Duodenal mucosa (tissue), 2 donors: ENCODE results near the gene CCDC190.

Source experiments
- H3K27ac ChIP-seq: one replicate; pipeline ENCODE4 v1.7.0; 2013; ENCODE audit warnings: low read depth, low read length
- H3K27me3 ChIP-seq, 2 donors: one replicate each; pipeline ENCODE4 v1.7.0; 2013; ENCODE audit warnings: low read length in 2 of 2, control low read depth in 1 of 2; ENCODE audit not compliant: insufficient read depth in 2 of 2, control insufficient read depth in 1 of 2
- H3K36me3 ChIP-seq, 2 donors: one replicate each; pipeline ENCODE4 v1.7.0; 2013; ENCODE audit warnings: low read length in 2 of 2, control low read depth in 1 of 2; ENCODE audit not compliant: insufficient read depth in 2 of 2, control insufficient read depth in 1 of 2
- H3K4me1 ChIP-seq, 2 donors: one replicate each; pipeline ENCODE4 v1.7.0; 2013; ENCODE audit warnings: low read length in 2 of 2, control low read depth in 1 of 2; ENCODE audit not compliant: insufficient read depth in 2 of 2, control insufficient read depth in 1 of 2
- H3K4me3 ChIP-seq, 2 donors: one replicate each; pipeline ENCODE4 v1.7.0; 2013; ENCODE audit warnings: low read length in 2 of 2, low read depth in 1 of 2
- H3K9ac ChIP-seq, 2 donors: one replicate each; pipeline ENCODE4 v1.7.0; 2013; ENCODE audit warnings: low read length in 2 of 2, low read depth in 1 of 2
- H3K9me3 ChIP-seq, 2 donors: one replicate each; pipeline ENCODE4 v1.7.0; 2013; ENCODE audit warnings: low read length in 2 of 2, control low read depth in 1 of 2; ENCODE audit not compliant: control insufficient read depth in 1 of 2

CCDC190 gene

DNA sequence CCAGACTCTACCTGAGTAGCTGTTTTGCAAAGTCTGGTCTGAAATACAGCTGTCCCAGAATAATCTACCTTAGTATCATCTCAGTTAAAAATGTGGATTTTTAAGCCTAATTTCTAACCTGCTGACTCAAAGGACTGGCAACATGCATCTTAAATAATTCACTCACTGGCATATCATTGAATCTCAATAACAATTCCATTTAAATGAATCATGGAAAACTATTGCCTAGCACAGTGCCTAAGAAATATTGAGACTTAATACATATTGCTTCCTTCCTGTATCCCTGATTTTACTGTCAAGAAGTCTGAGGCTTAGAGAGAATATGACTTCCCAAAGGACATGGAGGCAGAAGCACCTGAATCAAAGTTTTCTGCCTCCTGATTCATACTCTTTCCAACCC lies 3.1 kb downstream of the CCDC190 start:
- Histone ChIP-seq H3K36me3 (no peaks in the 10 kb centered on the region), H3K4me1 (no peaks in the 10 kb centered on the region), H3K9me3 (no peaks in the 10 kb centered on the region), H3K27ac (no peak overlapping the region), H3K9ac (no peak overlapping the region), H3K27me3 (no peaks in the 10 kb centered on the region), H3K4me3 (no peak overlapping the region)

DNA sequence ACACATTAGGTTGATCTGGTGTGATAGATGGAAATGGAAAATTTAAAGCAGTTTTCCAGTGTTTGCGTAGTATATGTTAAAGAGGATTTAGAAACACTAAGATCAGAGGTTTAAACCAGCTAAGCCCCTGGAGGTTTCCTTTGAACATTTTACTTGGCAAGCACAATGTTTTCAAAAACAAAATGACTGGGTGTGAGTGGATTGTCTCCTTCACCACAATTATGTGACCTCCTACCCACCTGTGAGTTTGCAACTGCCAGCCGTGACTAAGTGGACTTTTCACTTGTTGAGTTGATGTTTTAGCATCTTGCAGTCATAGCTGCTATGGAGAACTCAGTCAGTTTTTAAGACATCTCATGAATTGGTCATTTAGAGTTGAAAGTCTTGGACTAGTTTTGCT lies 4.7 kb downstream of the CCDC190 start:
- H3K4me1 ChIP-seq, result no peaks in the 10 kb centered on the region
- no peak overlapping the region for H3K4me3 ChIP-seq
- H3K9me3 ChIP-seq, result no peaks in the 10 kb centered on the region
- no peaks in the 10 kb centered on the region for H3K36me3 ChIP-seq
- no peak overlapping the region for H3K27ac ChIP-seq
- no peaks in the 10 kb centered on the region for H3K27me3 ChIP-seq
- H3K9ac ChIP-seq, result no peak overlapping the region

DNA sequence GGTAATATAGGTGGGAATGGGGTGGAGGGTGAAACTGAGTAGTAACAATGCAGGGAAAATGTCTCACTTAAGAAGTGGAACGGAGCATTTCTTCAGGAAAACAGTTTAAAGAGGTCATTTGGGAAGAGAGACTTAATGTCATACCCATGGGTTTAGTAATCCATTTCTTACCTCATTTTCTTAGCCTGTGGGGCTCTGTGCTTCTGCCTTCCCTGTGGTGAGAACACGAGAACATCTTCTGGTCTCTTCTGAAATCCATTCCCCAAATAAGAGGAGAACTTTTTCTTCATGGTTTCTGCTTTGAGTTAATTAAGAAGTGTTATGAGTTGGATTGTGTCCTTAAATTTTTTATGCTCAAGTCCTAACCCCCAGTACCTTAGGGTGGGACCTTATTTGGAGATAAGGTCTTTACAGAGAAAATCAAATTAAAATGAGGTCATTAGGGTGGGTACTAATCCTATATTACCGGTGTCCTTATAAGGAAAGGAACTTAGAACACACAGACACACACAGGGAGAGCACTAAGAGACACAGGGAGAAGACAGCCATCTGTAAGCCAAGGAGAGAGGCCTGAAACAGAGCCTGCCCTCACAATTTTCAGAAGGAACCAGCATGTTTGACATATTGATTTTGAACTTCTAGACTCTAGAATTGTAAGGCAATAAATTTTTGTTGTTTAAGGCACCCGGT lies 5.4 kb downstream of the CCDC190 start:
- Histone ChIP-seq H3K9me3 (no peaks in the 10 kb centered on the region), H3K27ac (no peak overlapping the region), H3K9ac (no peak overlapping the region), H3K4me3 (no peak overlapping the region), H3K27me3 (no peaks in the 10 kb centered on the region), H3K4me1 (no peaks in the 10 kb centered on the region), H3K36me3 (no peaks in the 10 kb centered on the region)

DNA sequence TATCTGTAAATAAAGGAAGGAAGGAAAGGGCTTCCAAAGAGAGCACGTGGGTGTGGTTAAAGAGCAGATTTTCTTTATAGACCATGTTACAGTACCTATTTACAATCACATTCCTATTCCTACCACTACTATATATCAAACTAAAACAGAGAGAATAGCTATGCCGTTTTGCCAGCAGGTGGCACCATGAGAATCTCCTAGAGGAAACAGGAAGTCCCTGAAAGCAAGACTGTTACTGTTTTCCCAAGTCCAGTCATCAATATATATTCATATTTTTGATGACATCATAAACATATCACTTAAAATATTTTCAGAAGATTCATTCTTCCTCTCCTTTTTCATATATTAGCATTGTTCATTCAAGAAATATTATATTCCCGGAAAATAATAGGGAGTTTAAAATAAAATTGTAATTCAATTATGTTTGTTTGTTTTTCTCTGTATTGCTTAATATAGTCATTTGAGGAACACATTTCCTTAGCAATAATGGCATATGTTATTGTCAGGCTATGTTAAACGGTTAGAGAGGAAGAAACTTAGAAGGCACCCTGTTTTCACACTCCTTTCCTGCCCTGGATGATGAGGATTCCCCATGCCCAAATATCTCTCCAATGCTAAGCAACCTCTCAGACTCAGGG lies 6.6 kb downstream of the CCDC190 start:
- H3K27me3 ChIP-seq, result no peaks in the 10 kb centered on the region
- no peaks in the 10 kb centered on the region for H3K9me3 ChIP-seq
- no peaks in the 10 kb centered on the region for H3K36me3 ChIP-seq
- no peak overlapping the region for H3K9ac ChIP-seq
- no peak overlapping the region for H3K27ac ChIP-seq
- no peak overlapping the region for H3K4me3 ChIP-seq
- H3K4me1 ChIP-seq, result no peaks in the 10 kb centered on the region

DNA sequence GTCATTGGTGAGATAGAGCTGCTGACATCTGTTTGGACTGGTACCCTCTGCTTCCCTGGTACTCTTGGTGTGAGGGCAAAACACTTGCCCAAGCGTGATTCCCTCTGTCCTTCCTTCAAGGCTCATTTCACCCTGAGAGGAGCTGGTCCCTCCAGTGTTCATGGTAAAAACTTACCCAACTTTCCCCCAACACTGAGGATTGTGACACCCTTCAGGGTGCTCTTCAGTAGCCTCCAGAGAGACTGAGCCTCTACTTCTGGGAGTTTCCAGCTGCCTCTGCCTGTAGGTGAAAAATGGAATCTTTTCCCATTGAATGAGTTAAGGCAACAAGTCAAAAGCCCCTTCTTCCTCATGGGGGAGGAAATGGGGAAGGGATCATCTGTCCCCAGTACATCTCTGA lies 9.6 kb downstream of the CCDC190 start:
- no peaks in the 10 kb centered on the region for H3K27me3 ChIP-seq
- H3K4me1 ChIP-seq, result no peaks in the 10 kb centered on the region
- no peak overlapping the region for H3K4me3 ChIP-seq
- H3K27ac ChIP-seq, result no peak overlapping the region
- H3K36me3 ChIP-seq, result no peaks in the 10 kb centered on the region
- no peak overlapping the region for H3K9ac ChIP-seq
- H3K9me3 ChIP-seq, result no peaks in the 10 kb centered on the region

DNA sequence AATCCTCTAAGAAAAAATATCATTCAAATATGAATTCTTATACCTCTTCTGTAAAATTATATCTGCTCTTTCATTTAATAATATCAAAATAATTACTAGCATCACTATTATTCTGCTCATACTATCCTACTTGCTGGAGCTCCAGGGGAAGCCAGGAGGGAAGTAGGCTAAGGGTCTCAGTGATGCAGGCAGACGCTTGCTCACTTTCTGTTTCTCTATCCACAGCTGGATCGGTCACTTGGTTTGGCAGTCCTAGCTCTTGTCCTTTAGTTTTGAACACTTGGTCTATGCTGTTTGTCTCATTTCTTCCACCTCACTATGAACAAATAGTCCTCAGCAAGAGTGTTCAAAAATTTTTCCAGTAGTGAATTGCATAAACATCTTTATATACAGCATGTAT lies 11.3 kb downstream of the CCDC190 start:
- H3K4me3 ChIP-seq, result no peak overlapping the region
- no peaks in the 10 kb centered on the region for H3K4me1 ChIP-seq
- no peaks in the 10 kb centered on the region for H3K27me3 ChIP-seq
- H3K9me3 ChIP-seq, result no peaks in the 10 kb centered on the region
- H3K27ac ChIP-seq, result no peak overlapping the region
- no peaks in the 10 kb centered on the region for H3K36me3 ChIP-seq
- no peak overlapping the region for H3K9ac ChIP-seq

DNA sequence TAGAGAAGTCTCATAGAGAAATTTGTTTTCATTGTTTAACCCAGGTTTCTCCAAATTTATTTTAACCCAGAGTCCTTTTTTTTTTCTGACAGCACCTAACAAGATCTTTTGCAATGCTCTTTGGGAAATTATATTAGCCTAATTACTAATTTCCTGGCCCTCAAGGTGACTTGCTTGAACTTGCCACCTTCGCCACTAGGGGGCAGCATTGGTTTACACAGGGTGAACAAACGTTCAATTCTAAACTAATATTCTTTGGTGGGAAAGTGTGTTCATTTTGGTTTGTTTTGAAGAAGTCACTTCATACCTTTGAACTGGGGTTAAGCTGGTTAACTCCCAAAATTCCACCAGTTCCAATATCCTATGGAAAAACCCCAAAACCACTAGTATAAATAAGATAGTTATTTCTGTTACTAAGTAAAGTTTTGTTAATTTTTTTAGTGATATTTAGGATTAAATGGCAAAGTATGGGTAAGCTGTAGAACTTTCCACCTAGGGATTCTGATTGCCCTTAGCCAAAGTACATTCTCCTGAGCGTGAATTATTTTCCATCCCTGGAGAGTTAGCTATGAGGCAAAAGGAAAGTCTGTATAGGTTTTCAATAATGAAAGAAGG lies 13.0 kb downstream of the CCDC190 start:
- Histone ChIP-seq H3K27ac (no peak overlapping the region), H3K36me3 (no peaks in the 10 kb centered on the region), H3K4me3 (no peak overlapping the region), H3K27me3 (no peaks in the 10 kb centered on the region), H3K9ac (no peak overlapping the region), H3K4me1 (no peaks in the 10 kb centered on the region), H3K9me3 (no peaks in the 10 kb centered on the region)

DNA sequence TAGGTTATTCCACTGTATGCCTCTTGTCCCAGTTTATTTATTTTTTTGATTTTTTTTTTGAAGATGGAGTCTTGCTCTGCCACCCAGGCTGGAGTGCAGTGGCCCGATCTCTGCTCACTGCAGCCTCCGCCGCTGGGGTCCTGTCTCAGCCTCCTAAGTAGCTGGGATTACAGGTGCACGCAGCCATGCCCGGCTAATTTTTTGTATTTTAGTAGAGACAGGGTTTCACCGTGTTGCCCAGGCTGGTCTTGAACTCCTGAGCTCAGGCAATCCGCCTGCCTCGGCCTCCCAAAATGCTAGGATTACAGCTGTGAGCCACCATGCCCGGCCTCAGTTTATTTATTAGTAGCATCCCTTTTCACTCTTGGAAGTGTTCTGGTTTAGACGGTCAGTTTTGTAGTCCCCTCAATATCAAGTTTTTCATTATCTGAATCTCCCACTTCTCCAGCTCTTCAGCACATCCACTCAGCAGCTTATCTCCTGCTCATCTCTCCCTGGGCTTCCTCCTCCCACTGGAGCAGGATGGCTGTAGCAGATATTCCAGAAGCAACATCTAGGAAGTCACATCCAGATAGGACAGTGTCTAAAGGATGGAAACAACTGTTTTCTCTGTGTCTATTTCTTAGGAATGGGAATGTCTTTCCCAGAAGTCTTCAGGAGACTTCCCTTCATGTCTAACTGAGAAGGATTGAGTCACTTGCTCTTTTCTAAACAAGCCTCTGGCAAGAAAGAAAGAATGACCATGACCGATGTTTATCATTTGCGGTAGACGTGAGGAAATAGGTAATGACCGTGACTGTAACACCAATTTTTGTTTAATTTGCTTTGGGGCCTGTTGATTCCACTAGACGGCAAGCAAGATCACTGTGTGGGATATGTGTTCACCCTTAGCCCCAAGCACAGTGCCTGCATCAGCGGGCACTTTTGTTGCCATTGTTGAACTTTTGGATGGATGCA lies 14.4 kb downstream of the CCDC190 start:
- Histone ChIP-seq H3K27me3 (no peaks in the 10 kb centered on the region), H3K36me3 (no peaks in the 10 kb centered on the region), H3K27ac (no peak overlapping the region), H3K9ac (no peak overlapping the region), H3K4me3 (no peak overlapping the region), H3K4me1 (no peaks in the 10 kb centered on the region), H3K9me3 (no peaks in the 10 kb centered on the region)

DNA sequence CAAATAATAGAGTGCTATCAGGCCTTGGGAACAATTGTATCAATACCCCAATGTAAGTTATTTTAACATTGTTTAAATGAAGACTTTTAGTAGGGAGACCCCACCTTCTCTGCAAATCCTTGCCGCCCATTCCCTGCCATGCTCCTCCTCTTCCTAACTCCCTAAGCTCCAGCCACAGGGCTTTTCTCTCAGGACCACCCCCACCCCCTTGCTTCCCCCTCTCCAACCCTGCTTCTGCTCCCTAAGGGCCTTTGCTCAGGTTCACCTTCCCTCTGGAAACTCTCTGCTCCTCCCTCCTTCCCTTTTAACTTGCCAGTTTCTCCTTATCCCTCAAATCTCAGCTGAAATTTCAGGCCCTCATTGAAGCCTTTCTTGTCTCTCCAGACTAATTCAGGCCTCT lies 16.8 kb downstream of the CCDC190 start:
- no peaks in the 10 kb centered on the region for H3K36me3 ChIP-seq
- no peak overlapping the region for H3K27ac ChIP-seq
- peaks cover 2 to 3% of the 10 kb centered on the region in 2 donors for H3K9me3 ChIP-seq

More for the DNA sequence above, 16.8 kb downstream of the CCDC190 start:
- no peak overlapping the region for H3K9ac ChIP-seq
- no peaks in the 10 kb centered on the region for H3K27me3 ChIP-seq
- H3K4me1 ChIP-seq, result no peaks in the 10 kb centered on the region
- no peak overlapping the region for H3K4me3 ChIP-seq
